HepG2 (cell line): ENCODE results near the gene CCNG1. TPM values are rescaled to one million over a fixed set of nuclear protein-coding genes. Genes with fewer than 3 reads are reported as not detected.

ENCODE experiments used
- CHD4 ChIP-seq: fragments of 200-600 bp; sonication (generic); IDR thresholded peaks from 2 replicates; pipeline ENCODE4 v1.7.0; 2017; ENCODE audit warnings: mild to moderate bottlenecking, low read length, borderline replicate concordance
- GABPB1 ChIP-seq: IDR thresholded peaks from 2 replicates; pipeline ENCODE4 v1.6.1; 2016; ENCODE audit warnings: mild to moderate bottlenecking, missing genetic modification reagents, moderate library complexity, missing compliant biosample characterization
- KLF16 ChIP-seq, 2 experiments: sonication (generic) in 1 of 2; formaldehyde crosslinking in 1 of 2; IDR thresholded peaks; 2 replicates each; pipeline versions ENCODE4 v1.6.1 to v1.8.0; 2016 to 2023; ENCODE audit warnings: missing genetic modification reagents in 2 of 2, missing compliant biosample characterization in 1 of 2
- NBN ChIP-seq: fragments of 450-650 bp; conservative IDR thresholded peaks from 2 replicates; pipeline ENCODE4 v1.6.1; 2017
- RXRB ChIP-seq: IDR thresholded peaks from 2 replicates; pipeline ENCODE4 v1.6.1; 2016; ENCODE audit warnings: borderline replicate concordance, missing genetic modification reagents, missing compliant biosample characterization
- SUZ12 ChIP-seq: fragments of 150-350 bp; IDR thresholded peaks from 2 replicates; pipeline ENCODE4 v1.6.1; 2014; ENCODE audit warnings: low read depth, low read length
- TCF7L2 ChIP-seq: IDR thresholded peaks from 2 replicates; pipeline ENCODE4 v1.6.1; 2011; ENCODE audit warnings: mild to moderate bottlenecking, low read depth, low read length, moderate library complexity
- ZBTB38 ChIP-seq: sonication (generic); formaldehyde crosslinking; IDR thresholded peaks from 2 replicates; pipeline ENCODE4 v1.5.1; 2020; ENCODE audit warnings: mild to moderate bottlenecking, missing genetic modification reagents
- ZIK1 ChIP-seq: sonication (generic); formaldehyde crosslinking; IDR thresholded peaks from 2 replicates; pipeline ENCODE4 v1.5.0; 2020; ENCODE audit warnings: mild to moderate bottlenecking, low read depth, missing genetic modification reagents, borderline replicate concordance
- ZNF407 ChIP-seq: sonication (generic); formaldehyde crosslinking; IDR thresholded peaks from one replicate; pipeline ENCODE4 v1.5.1; 2020; ENCODE audit warnings: mild to moderate bottlenecking, missing genetic modification reagents; ENCODE audit errors: not compliant biosample characterization
- ZNF558 ChIP-seq: sonication (generic); formaldehyde crosslinking; IDR thresholded peaks from 2 replicates; pipeline ENCODE4 v1.9.0; 2022; ENCODE audit warnings: mild to moderate bottlenecking, missing genetic modification reagents, borderline replicate concordance
- ZNF598 ChIP-seq: sonication (generic); formaldehyde crosslinking; IDR thresholded peaks from 2 replicates; pipeline ENCODE4 v1.5.1; 2020; ENCODE audit warnings: mild to moderate bottlenecking, missing genetic modification reagents, borderline replicate concordance
- ZNF619 ChIP-seq: sonication (generic); formaldehyde crosslinking; IDR thresholded peaks from 2 replicates; pipeline ENCODE4 v1.4.0; 2020; ENCODE audit warnings: mild to moderate bottlenecking, missing genetic modification reagents
- ZNF678 ChIP-seq: sonication (generic); formaldehyde crosslinking; IDR thresholded peaks from 2 replicates; pipeline ENCODE4 v1.4.0; 2020; ENCODE audit warnings: mild to moderate bottlenecking, missing genetic modification reagents
- ZNF7 ChIP-seq: IDR thresholded peaks from 2 replicates; pipeline ENCODE4 v1.6.1; 2016; ENCODE audit warnings: missing biosample characterization, missing genetic modification reagents
- ZNF749 ChIP-seq: sonication (generic); formaldehyde crosslinking; IDR thresholded peaks from 2 replicates; pipeline ENCODE4 v1.8.0; 2022; ENCODE audit warnings: mild to moderate bottlenecking, missing genetic modification reagents, moderate library complexity, borderline replicate concordance
- ZSCAN22 ChIP-seq: sonication (generic); formaldehyde crosslinking; IDR thresholded peaks from 2 replicates; pipeline ENCODE4 v1.4.0; 2020; ENCODE audit warnings: mild to moderate bottlenecking, missing genetic modification reagents
- ZSCAN31 ChIP-seq: sonication (generic); formaldehyde crosslinking; IDR thresholded peaks from 2 replicates; pipeline ENCODE4 v1.5.0; 2020; ENCODE audit warnings: low read depth, mild to moderate bottlenecking, missing genetic modification reagents
- polyA plus RNA-seq, 8 experiments: library from polyadenylated mRNA; depleted of rRNA in 3 of 8; stranded (reverse) in 7 of 8; unstranded in 1 of 8; fragments of >200 nt; fragmentation: Illumina TruSeq in 4 of 8; extraction: Trizol in 4 of 8; gene quantifications; 2 replicates each; pipeline versions ENCODE4 v1.2.1 to v1.2.3, GENCODE V29; 2011 to 2016; ENCODE audit warnings: low read depth in 4 of 8, missing spikeins in 1 of 8, mixed read lengths in 1 of 8; ENCODE audit not compliant: insufficient read depth in 1 of 8
- total RNA-seq, 5 experiments: library from RNA; depleted of rRNA; stranded (reverse); fragments of >200 nt; fragmentation: Illumina TruSeq; extraction: Trizol; gene quantifications; 2 replicates each; pipeline ENCODE4 v1.2.3, GENCODE V29; 2016; ENCODE audit warnings: low read depth in 1 of 5
- TF ChIP-seq, protein P1 (sequence below): sonication (generic); formaldehyde crosslinking; IDR thresholded peaks from 2 replicates; pipeline ENCODE4 v1.8.0; 2022; ENCODE audit warnings: mild to moderate bottlenecking, missing genetic modification reagents, moderate library complexity
- TF ChIP-seq, protein P2 (sequence below): sonication (generic); formaldehyde crosslinking; IDR thresholded peaks from 2 replicates; pipeline ENCODE4 v1.4.0; 2020; ENCODE audit warnings: missing genetic modification reagents

Gene CCNG1
- total and polyA plus RNA-seq, 2 of the 13 experiments (the other 11 are each of a cell fraction or from before 2014, with no cell fraction given), result 181 to 353 TPM

DNA sequence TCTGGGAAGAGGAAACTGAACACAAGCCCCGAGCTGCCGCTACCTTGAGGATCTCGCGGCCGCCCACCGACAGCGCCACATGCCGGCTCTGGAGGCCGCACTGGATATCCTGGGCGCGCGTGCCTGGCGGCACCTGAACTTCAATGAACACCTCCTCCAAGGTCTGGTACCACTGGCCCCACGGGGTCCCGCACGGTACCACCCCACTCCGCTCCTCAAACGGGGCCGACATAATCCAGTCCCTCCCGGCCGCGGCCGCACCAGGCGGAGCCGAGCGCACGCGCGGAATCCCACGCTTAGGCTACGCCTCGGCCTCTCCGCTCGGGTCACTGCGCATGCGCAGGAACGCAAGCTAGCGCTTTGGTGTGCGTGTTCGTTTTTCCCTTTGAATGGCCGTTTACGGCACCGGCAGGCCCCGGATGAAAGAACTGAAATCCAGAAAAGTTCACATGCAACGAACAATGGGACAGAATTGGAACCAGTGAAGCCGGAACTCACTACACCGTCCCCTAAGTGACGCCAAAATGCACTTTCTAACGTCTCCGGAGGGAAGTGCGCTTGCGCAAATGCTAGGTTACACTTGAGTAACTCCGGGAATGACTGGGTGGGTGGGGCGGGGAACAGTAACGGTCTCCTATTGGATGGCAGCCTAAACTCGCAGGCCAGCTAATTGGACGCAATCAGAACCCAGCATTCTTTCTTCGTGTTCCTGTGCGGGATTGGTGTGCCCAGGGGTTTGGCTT is 22.6 kb downstream of the CCNG1 start, which contains the start of gene NUDCD2 (continued):
- TF ChIP-seq ZIK1 (CRISPR knock-in tag) (no peak), TCF7L2 (no peak), CHD4 (no peak), ZNF598 (CRISPR knock-in tag) (peak; percentile 92), ZSCAN31 (CRISPR knock-in tag) (no peak), RXRB (CRISPR knock-in tag) (peak; percentile 23; the same call in 1 of the 2 replicates), KLF16 (CRISPR knock-in tag; IDR thresholded peaks at IDR 0.05) (0 out of 4 replicates have a peak, but pooled peaks of 1 of the 2 experiments have one; percentile 54), ZNF749 (no peak), ZNF558 (CRISPR knock-in tag) (peak; percentile 90; the same call in 1 of the 2 replicates), SUZ12 (no peak), ZNF619 (CRISPR knock-in tag) (0 out of 2 replicates have a peak, but pooled peaks have one; percentile 82), ZNF678 (CRISPR knock-in tag) (no peak; the same call in 1 of the 2 replicates), ZNF407 (CRISPR knock-in tag) (peak; percentile 65), ZBTB38 (CRISPR knock-in tag) (peak; percentile 88), GABPB1 (CRISPR knock-in tag) (peak; percentile 80; the same call in 1 of the 2 replicates), NBN (no peak), ZNF7 (CRISPR knock-in tag) (no peak), ZSCAN22 (no peak)
- TF ChIP-seq, protein P1, sequence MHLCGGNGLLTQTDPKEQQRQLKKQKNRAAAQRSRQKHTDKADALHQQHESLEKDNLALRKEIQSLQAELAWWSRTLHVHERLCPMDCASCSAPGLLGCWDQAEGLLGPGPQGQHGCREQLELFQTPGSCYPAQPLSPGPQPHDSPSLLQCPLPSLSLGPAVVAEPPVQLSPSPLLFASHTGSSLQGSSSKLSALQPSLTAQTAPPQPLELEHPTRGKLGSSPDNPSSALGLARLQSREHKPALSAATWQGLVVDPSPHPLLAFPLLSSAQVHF (CRISPR knock-in tag), result no peak
- TF ChIP-seq, protein P2, sequence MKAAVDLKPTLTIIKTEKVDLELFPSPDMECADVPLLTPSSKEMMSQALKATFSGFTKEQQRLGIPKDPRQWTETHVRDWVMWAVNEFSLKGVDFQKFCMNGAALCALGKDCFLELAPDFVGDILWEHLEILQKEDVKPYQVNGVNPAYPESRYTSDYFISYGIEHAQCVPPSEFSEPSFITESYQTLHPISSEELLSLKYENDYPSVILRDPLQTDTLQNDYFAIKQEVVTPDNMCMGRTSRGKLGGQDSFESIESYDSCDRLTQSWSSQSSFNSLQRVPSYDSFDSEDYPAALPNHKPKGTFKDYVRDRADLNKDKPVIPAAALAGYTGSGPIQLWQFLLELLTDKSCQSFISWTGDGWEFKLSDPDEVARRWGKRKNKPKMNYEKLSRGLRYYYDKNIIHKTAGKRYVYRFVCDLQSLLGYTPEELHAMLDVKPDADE, result no peak
